Measurements from ENCODE around the gene LARP4B.

GRCh38 chr10:976316-976715 is 44.8 kb upstream of the LARP4B start:
- TF ChIP-seq EZH2 (IDR thresholded peaks at IDR 0.05; ENCODE audit: borderline replicate concordance, low read length) = no peak
- no peak for TF ChIP-seq CTCF (conservative IDR thresholded peaks at IDR 0.05 in 1 of 2, IDR thresholded peaks at IDR 0.05 in 1 of 2; ENCODE audit: extremely low read depth in 1 of 2, insufficient read depth in 1 of 2, low read depth in 1 of 2, low read length in 2 of 2)
